Stimulated activated CD4-positive, alpha-beta T cell treated with anti-CD3 and anti-CD28 coated beads, Interleukin-12 subunit alpha, Interleukin-12 subunit beta, amount 100 ng/mL, for 24 hours (primary cell): ENCODE data around the gene TCEAL9.
A peak's percentile ranks its signal among the peaks of the same experiment; 100 is the strongest.
"Not testable (repeated sequence)": the region's sequence is repeated elsewhere in the genome, so short reads cannot be mapped to it uniquely, and the experiment has no call there.

Experiments
- DNase-seq, 2 experiments: peaks; one replicate each; pipeline ENCODE4 v3.0.0-alpha.2; 2020; ENCODE audit warnings: low read depth in 2 of 2

The TCEAL9 gene

GRCh38 chrX:103373581-103373980, 17.3 kb downstream of the TCEAL9 start:
- no peak for DNase-seq

DNA sequence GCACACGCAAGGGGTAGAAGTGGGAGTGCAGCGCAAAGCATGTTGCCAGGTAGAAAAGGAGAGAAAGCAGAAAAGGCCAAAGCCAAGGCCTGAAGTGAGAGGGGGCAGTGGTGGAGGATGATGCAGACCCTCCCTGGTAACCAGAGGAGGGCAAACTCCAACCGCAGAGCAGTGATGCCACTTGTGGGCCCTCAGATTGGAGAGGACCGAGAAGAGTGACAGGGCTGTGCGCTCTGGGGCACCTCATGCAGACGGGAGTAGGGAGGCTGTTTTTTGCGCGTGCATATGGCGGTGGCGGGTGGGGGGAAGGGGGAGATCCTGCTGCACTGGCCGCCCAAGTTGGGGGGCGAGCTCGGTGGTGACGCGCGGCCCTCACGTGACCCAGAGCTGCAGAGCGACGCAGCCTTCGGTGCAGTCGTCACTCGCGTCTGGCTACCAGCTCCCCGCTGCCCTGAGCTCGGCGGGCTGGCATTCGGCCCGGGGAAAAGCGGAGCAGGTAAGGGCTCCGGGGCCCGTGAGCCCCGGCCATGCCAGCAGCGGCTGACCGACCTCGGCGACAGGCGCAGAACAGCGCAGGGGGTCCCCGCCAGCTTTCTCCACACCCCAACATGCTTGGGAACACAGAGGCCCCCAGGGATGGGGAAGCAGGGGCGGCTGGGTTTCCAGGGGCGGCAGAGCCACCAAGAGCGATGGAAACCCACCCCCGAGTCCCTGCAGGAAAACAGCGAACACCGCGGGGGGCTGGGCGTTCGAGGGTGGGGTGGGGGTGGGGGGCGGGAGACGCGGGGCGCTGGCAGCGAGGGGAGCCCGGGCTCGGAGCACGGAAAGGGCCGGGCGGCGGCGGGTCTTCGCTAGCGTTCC, 20.0 kb downstream of the TCEAL9 start, which contains the start of gene BEX3:
Gene BEX3, plus strand, starts transcription at position 421 of the 861 bp plus-strand sequence. CDS start 984 bp downstream, outside the sequence.
- DNase-seq: peak in 1 of 2 experiments; percentile 5

GRCh38 chrX:103376979-103377324, 20.6 kb downstream of the TCEAL9 start:
- DNase-seq: no peak

GRCh38 chrX:103378990-103379389, 22.7 kb downstream of the TCEAL9 start:
- DNase-seq: no peak

DNA sequence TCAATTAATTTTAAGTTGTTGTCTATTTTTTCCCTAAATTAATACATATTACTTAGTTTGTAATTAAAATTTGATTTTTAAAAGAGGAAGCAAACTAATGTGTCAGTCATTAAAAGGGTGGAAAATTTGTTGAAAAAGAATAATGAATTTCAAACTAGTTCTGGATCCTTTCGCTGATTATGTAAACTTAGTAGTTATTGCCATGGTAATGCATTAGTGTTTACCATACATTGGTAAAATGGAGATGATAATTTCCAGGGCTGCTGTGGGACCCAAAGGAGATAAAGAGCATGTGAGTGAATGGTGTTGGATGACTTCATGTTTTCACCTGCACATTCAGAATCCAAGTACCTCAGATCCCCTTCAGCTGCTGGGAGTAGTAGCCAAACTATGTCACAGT, 26.6 kb downstream of the TCEAL9 start:
- DNase-seq: no peak

GRCh38 chrX:103384672-103385071, 28.4 kb downstream of the TCEAL9 start:
- DNase-seq: no peak

DNA sequence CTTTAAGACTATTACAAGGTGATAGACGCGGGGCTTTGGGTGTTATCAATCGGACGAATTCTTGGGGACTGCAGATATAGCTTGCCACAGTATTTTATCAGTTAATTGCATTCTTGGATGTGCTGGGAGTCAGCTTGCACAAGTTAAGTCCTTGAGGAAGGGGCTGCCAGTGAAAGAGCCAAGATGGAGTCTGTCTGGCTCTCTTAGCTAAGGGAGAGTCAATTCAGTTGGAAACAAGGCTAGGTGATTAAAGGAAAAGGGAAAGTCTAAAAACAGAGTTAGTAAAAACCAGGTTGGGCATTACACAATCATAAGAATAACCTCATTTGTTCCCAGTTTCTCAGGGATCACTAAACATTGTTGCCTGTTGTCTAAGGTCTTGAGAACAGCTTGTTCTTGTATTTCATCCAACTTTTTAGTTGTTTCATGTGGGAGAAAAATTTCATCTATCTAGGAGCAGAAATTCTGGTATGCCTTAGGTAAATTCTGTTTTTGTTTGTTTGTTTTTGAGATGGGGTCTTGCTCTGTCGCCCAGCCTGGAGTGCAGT, 29.1 kb downstream of the TCEAL9 start:
- not testable (repeated sequence) for DNase-seq

- no peak for DNase-seq
Observed at GRCh38 chrX:103386332-103386731, 30.0 kb downstream of the TCEAL9 start.

- no peak for DNase-seq
Observed at GRCh38 chrX:103393487-103393886, 37.2 kb downstream of the TCEAL9 start.

- no peak for DNase-seq
Observed at GRCh38 chrX:103396186-103396585, 39.9 kb downstream of the TCEAL9 start.

DNA sequence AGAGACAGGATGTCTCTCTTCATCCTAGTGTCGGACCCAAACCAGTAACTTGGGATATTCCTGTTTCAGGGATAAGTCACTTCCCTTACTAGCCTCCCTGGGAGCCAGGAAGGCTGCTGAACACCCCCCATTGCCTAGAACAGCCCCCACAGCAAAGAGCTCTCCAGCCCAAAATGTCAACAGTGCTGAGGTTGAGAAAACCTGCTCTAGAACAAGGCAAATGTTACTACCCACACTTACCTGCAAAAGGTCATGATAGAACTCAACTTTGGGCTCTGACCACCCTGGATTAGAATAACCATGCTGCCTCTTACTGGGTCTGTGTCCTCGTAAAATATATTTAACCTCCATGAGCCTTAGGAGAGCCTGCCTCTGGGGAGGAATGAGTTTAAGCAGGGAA, 40.4 kb downstream of the TCEAL9 start:
- DNase-seq: no peak

GRCh38 chrX:103397707-103398106, 41.4 kb downstream of the TCEAL9 start:
- DNase-seq: no peak

DNA sequence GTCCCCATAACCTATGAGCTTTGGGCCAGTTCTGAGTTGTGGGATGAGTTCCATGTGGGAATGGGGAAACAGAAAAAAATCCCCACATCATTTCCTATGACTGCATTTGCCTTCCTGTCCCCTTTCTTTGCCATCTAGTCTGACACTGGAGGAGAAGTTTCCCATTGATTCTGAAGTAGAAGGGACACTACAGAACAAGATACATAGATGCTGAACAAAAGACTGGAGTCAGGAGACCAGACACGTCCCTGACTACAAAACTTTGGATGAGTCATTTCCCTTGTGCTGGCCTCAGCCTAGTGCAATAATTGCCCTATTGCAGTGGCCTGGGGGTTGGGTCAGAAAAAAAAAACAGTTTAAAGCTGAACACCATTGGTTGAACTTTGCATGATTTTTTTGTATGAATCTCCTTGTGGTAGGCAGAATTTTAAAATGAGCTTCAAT, 42.1 kb downstream of the TCEAL9 start:
- no peak for DNase-seq

DNA sequence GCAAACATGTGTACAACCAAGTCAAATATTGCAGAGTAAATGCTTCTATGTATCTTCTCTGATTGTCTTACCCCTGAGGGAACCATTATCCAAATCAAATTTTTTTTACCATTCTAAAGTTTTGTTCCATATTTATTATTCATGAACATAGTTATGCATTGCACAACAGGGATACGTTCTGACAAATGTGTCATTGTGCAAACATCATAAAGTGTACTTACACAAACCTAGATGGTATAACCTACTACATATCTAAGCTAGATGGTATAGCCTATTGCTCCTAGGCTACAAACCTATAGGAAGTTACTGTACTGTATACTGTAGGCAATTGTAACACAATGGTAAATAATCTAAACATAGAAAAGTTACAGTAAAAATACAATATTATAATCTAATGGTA, 43.4 kb downstream of the TCEAL9 start:
- no peak for DNase-seq

DNA sequence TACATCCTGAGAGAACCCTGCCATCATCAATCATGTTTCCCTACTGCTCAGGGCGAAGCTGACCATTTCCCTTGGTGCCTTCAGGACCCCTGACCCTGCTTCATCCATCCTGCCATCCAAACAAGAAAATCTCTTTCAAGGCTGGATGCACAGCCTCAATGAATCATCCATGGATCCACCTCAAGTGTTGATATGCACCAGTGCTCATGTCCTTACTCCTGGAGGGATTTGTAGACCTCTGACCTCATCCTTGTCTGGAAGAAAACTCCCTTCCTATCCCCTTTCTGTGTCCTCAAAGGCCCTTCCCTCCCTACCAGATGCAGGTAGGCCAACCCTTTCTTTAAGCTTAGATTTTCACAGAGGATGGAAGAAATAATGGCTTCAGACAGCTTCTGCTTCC, 44.6 kb downstream of the TCEAL9 start:
- DNase-seq: no peak

GRCh38 chrX:103404231-103405008, 48.1 kb downstream of the TCEAL9 start:
- DNase-seq: peak; percentile 8 to 46

DNA sequence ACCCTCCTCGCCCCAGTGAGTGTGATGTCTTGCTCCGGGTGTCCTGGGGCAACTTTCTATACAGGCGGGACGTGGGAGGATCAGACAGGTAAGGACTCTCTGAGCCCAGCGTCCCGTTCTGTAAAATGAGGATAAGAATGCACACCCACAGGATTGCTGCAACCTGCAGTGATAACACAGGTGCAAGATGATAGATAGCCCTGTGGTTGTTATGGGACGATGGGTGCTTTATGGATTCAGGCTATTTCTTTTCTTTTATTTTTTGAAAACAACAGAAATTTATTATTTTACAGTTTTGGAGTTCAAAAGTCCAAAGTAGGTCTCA, 48.7 kb downstream of the TCEAL9 start:
- no peak for DNase-seq

DNA sequence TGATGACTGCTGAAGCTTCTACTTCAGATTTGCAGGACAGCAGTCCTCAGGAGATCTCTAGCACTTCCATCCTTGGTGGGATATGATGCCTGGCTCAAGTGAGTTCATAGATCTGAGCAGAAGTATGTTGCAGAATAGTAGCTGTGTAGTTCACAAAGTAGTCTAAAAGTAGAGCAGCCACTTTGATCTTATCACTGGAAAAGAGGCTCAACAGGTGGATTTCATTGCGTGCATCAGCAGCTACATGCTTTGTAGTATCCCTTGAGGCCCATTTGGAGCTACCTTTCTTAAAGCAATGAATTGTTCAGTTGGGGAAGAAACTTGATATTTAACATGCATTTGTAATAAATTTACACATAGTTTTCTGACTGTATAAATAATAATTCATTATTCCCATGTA, 50.0 kb downstream of the TCEAL9 start:
- no peak for DNase-seq

- DNase-seq: no peak
Observed at GRCh38 chrX:103407776-103408175, 51.5 kb downstream of the TCEAL9 start.
